GM12892 (cell line): ENCODE data around the gene OSBPL3.

ENCODE experiments used
- POLR2A ChIP-seq: IDR thresholded peaks from 2 replicates; pipeline ENCODE4 v1.6.1; 2011; ENCODE audit warnings: low read depth, low read length, control low read depth
- POLR2AphosphoS5 ChIP-seq: IDR thresholded peaks from 2 replicates; pipeline ENCODE4 v1.6.1; 2011; ENCODE audit warnings: low read depth, low read length, control low read depth

- TF ChIP-seq POLR2A (no peak), POLR2AphosphoS5 (no peak)
These were observed 115.7 kb downstream of the OSBPL3 start for GRCh38 chr7:24864214-24864817.
